IMR-90 (cell line): ENCODE data around the gene RPH3AL. TPM values are rescaled to one million over a fixed set of nuclear protein-coding genes. Genes with fewer than 3 reads are reported as not detected.

ENCODE experiments used
- ATAC-seq: fragments of 200-7000 bp; cut with Tn5 transposase; 2 replicates; pipeline ENCODE4 v1.9.1; 2020; ENCODE audit warnings: low read depth, mild to moderate bottlenecking, moderate library complexity
- BruUV-seq: library from RNA; stranded (reverse); fragments of 400-500 nt; replicated peaks from 2 replicates; lab custom pipeline; 2021; lab: Mats Ljungman, UMichigan
- CTCF ChIA-PET: fragments of 300-600 bp; formaldehyde crosslinking; extraction: SDS; loops from one replicate; lab custom pipeline; 2021; ENCODE audit warnings: antibody characterized with exemption; lab: Yijun Ruan, JAX
- POLR2A ChIA-PET: fragments of 300-600 bp; sonication (Branson Sonifier 250); formaldehyde crosslinking; loops from one replicate; lab custom pipeline; 2022; ENCODE audit warnings: antibody characterized with exemption; ENCODE audit not compliant: unreplicated experiment; lab: Charles Lee
- DNase-seq: peaks from one replicate; pipeline ENCODE4 v3.0.0; 2013
- H2AFZ ChIP-seq: replicated peaks from 2 replicates; pipeline ENCODE3; 2013; ENCODE audit warnings: low read length, mild to moderate bottlenecking; ENCODE audit not compliant: poor library complexity
- H2AK5ac ChIP-seq: 2 replicates; pipeline ENCODE4 v1.6.1; 2013; ENCODE audit warnings: low read depth, low read length, inconsistent platforms
- H2AK9ac ChIP-seq: replicated peaks from 2 replicates; pipeline ENCODE3; 2013; ENCODE audit warnings: mild to moderate bottlenecking, low read depth, low read length, moderate library complexity; ENCODE audit not compliant: poor library complexity
- H2BK120ac ChIP-seq: 2 replicates; pipeline ENCODE4 v1.6.1; 2013; ENCODE audit warnings: low read depth, low read length, inconsistent platforms
- H2BK15ac ChIP-seq: 3 replicates; pipeline ENCODE4 v1.6.1; 2013; ENCODE audit warnings: low read depth, low read length, inconsistent platforms
- H2BK20ac ChIP-seq: 2 replicates; pipeline ENCODE4 v1.6.1; 2013; ENCODE audit warnings: low read depth, mild to moderate bottlenecking, inconsistent platforms, low read length, moderate library complexity
- H2BK5ac ChIP-seq: 2 replicates; pipeline ENCODE4 v1.6.1; 2013; ENCODE audit warnings: mild to moderate bottlenecking, low read depth, low read length, inconsistent platforms; ENCODE audit not compliant: poor library complexity, severe bottlenecking
- H3K14ac ChIP-seq: replicated peaks from 2 replicates; pipeline ENCODE4 v1.6.1; 2013; ENCODE audit warnings: low read depth, low read length, inconsistent platforms
- H3K18ac ChIP-seq: 2 replicates; pipeline ENCODE4 v1.6.1; 2013; ENCODE audit warnings: low read depth, low read length, control low read depth
- H3K23ac ChIP-seq: 2 replicates; pipeline ENCODE4 v1.6.1; 2013; ENCODE audit warnings: low read depth, low read length, inconsistent platforms
- H3K27ac ChIP-seq: 2 replicates; pipeline ENCODE4 v1.5.1; 2013; ENCODE audit warnings: mild to moderate bottlenecking, control low read depth, low read length; ENCODE audit not compliant: insufficient read depth
- H3K27me3 ChIP-seq: 2 replicates; pipeline ENCODE4 v1.6.1; 2013; ENCODE audit warnings: low read length; ENCODE audit not compliant: control insufficient read depth, insufficient read depth
- H3K36me3 ChIP-seq: 2 replicates; pipeline ENCODE4 v1.6.1; 2013; ENCODE audit warnings: low read length, mixed read lengths; ENCODE audit not compliant: control insufficient read depth, insufficient read depth
- H3K4ac ChIP-seq: 2 replicates; pipeline ENCODE4 v1.6.1; 2013; ENCODE audit warnings: low read depth, low read length, inconsistent platforms
- H3K4me1 ChIP-seq: 2 replicates; pipeline ENCODE4 v1.6.1; 2013; ENCODE audit warnings: low read length, mixed read lengths; ENCODE audit not compliant: control insufficient read depth, insufficient read depth
- H3K4me2 ChIP-seq: 2 replicates; pipeline ENCODE4 v1.6.1; 2013; ENCODE audit warnings: low read depth, mild to moderate bottlenecking, control low read depth, low read length, moderate library complexity
- H3K4me3 ChIP-seq: 2 replicates; pipeline ENCODE4 v1.5.1; 2013; ENCODE audit warnings: low read depth, mild to moderate bottlenecking, control low read depth, low read length, moderate library complexity; ENCODE audit not compliant: insufficient read depth
- H3K56ac ChIP-seq: 2 replicates; pipeline ENCODE4 v1.6.1; 2013; ENCODE audit warnings: low read length, inconsistent platforms; ENCODE audit not compliant: insufficient read depth; ENCODE audit errors: extremely low read depth
- H3K79me1 ChIP-seq, 2 experiments: 2 replicates each; pipeline ENCODE4 v1.6.1; 2013; ENCODE audit warnings: low read length in 2 of 2, inconsistent platforms in 1 of 2, low read depth in 1 of 2
- H3K9ac ChIP-seq: 2 replicates; pipeline ENCODE4 v1.6.1; 2013; ENCODE audit warnings: low read depth, low read length, control low read depth
- H3K9me1 ChIP-seq: 2 replicates; pipeline ENCODE4 v1.6.1; 2013; ENCODE audit warnings: low read length, inconsistent platforms; ENCODE audit not compliant: insufficient read depth
- H3K9me3 ChIP-seq: 2 replicates; pipeline ENCODE4 v1.6.1; 2013; ENCODE audit warnings: low read length; ENCODE audit not compliant: control insufficient read depth, insufficient read depth
- H4K20me1 ChIP-seq: 2 replicates; pipeline ENCODE4 v1.6.1; 2013; ENCODE audit warnings: low read length, inconsistent platforms; ENCODE audit not compliant: insufficient read depth
- H4K5ac ChIP-seq: 2 replicates; pipeline ENCODE4 v1.6.1; 2013; ENCODE audit warnings: mild to moderate bottlenecking, low read depth, low read length, control low read depth
- H4K8ac ChIP-seq, 2 experiments: 2 replicates each; pipeline ENCODE4 v1.6.1; 2013; ENCODE audit warnings: low read depth in 2 of 2, low read length in 2 of 2, control low read depth in 1 of 2, inconsistent platforms in 1 of 2
- H4K91ac ChIP-seq: 2 replicates; pipeline ENCODE4 v1.6.1; 2013; ENCODE audit warnings: low read depth, low read length, inconsistent platforms; ENCODE audit not compliant: insufficient read depth
- BHLHE40 ChIP-seq: fragments of 150-350 bp; IDR thresholded peaks from 2 replicates; pipeline ENCODE4 v1.6.1; 2016; ENCODE audit warnings: mild to moderate bottlenecking, low read depth, low read length
- CHD1 ChIP-seq: IDR thresholded peaks from 2 replicates; pipeline ENCODE4 v1.6.1; 2012; ENCODE audit warnings: low read depth, low read length, improper control_type of control experiment
- CTCF ChIP-seq: conservative IDR thresholded peaks from 2 replicates; pipeline ENCODE4 v1.5.1; 2012; ENCODE audit warnings: mild to moderate bottlenecking, low read depth, low read length, improper control_type of control experiment
- ELK1 ChIP-seq: fragments of 150-350 bp; IDR thresholded peaks from 2 replicates; pipeline ENCODE4 v1.6.1; 2016; ENCODE audit warnings: low read depth, mild to moderate bottlenecking, low read length, moderate library complexity, borderline replicate concordance
- FOS ChIP-seq: fragments of 150-350 bp; IDR thresholded peaks from 2 replicates; pipeline ENCODE4 v1.6.1; 2016; ENCODE audit warnings: low read depth, low read length
- MAZ ChIP-seq: IDR thresholded peaks from 2 replicates; pipeline ENCODE4 v1.6.1; 2012; ENCODE audit warnings: low read depth, mild to moderate bottlenecking, low read length, improper control_type of control experiment, moderate library complexity, borderline replicate concordance
- MXI1 ChIP-seq: IDR thresholded peaks from 2 replicates; pipeline ENCODE4 v1.6.1; 2012; ENCODE audit warnings: low read depth, mild to moderate bottlenecking, low read length, moderate library complexity, borderline replicate concordance
- NFE2L2 ChIP-seq: fragments of 150-350 bp; IDR thresholded peaks from 2 replicates; pipeline ENCODE4 v1.6.1; 2016; ENCODE audit warnings: low read depth, mild to moderate bottlenecking, low read length
- POLR2A ChIP-seq: IDR thresholded peaks from 2 replicates; pipeline ENCODE4 v1.6.1; 2012; ENCODE audit warnings: mild to moderate bottlenecking, low read depth, low read length
- RAD21 ChIP-seq: IDR thresholded peaks from 2 replicates; pipeline ENCODE4 v1.6.1; 2012; ENCODE audit warnings: low read length, improper control_type of control experiment
- RCOR1 ChIP-seq: IDR thresholded peaks from 2 replicates; pipeline ENCODE4 v1.6.1; 2012; ENCODE audit warnings: mild to moderate bottlenecking, low read length, improper control_type of control experiment; ENCODE audit not compliant: insufficient replicate concordance
- RFX5 ChIP-seq: IDR thresholded peaks from 2 replicates; pipeline ENCODE4 v1.8.0; 2012; ENCODE audit warnings: low read depth, mild to moderate bottlenecking, low read length, moderate library complexity
- SMC3 ChIP-seq: fragments of 150-350 bp; IDR thresholded peaks from 2 replicates; pipeline ENCODE4 v1.6.1; 2016; ENCODE audit warnings: low read depth, mild to moderate bottlenecking, antibody characterized with exemption, low read length, moderate library complexity
- USF2 ChIP-seq: fragments of 150-350 bp; IDR thresholded peaks from 2 replicates; pipeline ENCODE4 v1.6.1; 2017; ENCODE audit warnings: mild to moderate bottlenecking, antibody characterized with exemption, low read length, low read depth
- WGBS, 2 experiments: methylation state at CpG; one replicate each; pipeline versions ENCODE4 v1.1.5 to v1.1.7; 2013; ENCODE audit warnings: missing lambda C conversion rate in 2 of 2; ENCODE audit not compliant: insufficient read length in 1 of 2; ENCODE audit errors: extremely low coverage in 2 of 2; 5-methylcytosine and 5-hydroxymethylcytosine counted together
- dilution Hi-C: fragments of 300-500 bp; cut with HindIII; formaldehyde crosslinking; loops from one replicate; pipeline ENCODE4 v1.14.3; 2018; ENCODE audit warnings: low sequenced_read_pairs; ENCODE audit not compliant: unreplicated experiment
- in situ Hi-C: fragments of 300-500 bp; cut with MboI; formaldehyde crosslinking; loops from 3 replicates; pipeline ENCODE4 v1.14.3; 2019; ENCODE audit warnings: low sequenced_read_pairs, inconsistent platforms, mixed read lengths
- intact Hi-C: fragments of 100-400 bp; cut with micrococcal nuclease; formaldehyde crosslinking; loops from 2 replicates; pipeline ENCODE4 v1.10.0; 2022
- polyA plus RNA-seq, 3 experiments: library from polyadenylated mRNA; depleted of rRNA; stranded (reverse); fragments of >200 nt; gene quantifications; 2 replicates each; pipeline ENCODE4 v1.2.3, GENCODE V29; 2012; ENCODE audit warnings: low replicate concordance in 1 of 3
- total RNA-seq: library from RNA; depleted of rRNA; stranded (reverse); fragments of >200 nt; gene quantifications from 2 replicates; pipeline ENCODE4 v1.2.3, GENCODE V29; 2012

RPH3AL gene
- total and polyA plus RNA-seq, 2 of the 4 experiments (the other 2 are of a cell fraction), result 1.8 to 2.5 TPM

GRCh38 chr17:278055-278675, 74.4 kb downstream of the RPH3AL start:
- intact Hi-C loops (no loop called here), dilution Hi-C loops (no loop called here), in situ Hi-C loops (loop anchor here (5.0 kb wide), 1 partner anchor 81 kb away; no protein-coding TSS in a partner anchor)
- Histone ChIP-seq H3K4me1 (no peaks in the 10 kb centered on the region), H2BK120ac (no peak overlapping the region), H3K4ac (no peak overlapping the region), H4K20me1 (no peaks in the 10 kb centered on the region), H3K56ac (no peak overlapping the region), H3K9ac (no peak overlapping the region), H2AK9ac (no peak overlapping the region), H3K79me1 (no peaks in the 10 kb centered on the region), H3K9me1 (no peaks in the 10 kb centered on the region), H3K18ac (no peak overlapping the region), H3K9me3 (peaks cover 3% of the 10 kb centered on the region), H3K27me3 (peaks cover 17% of the 10 kb centered on the region), H4K91ac (no peak overlapping the region), H2BK5ac (no peak overlapping the region), H2BK15ac (no peak overlapping the region), H3K27ac (no peak overlapping the region), H3K4me2 (no peak overlapping the region), H3K4me3 (no peak overlapping the region), H4K8ac (no peak overlapping the region), H2AK5ac (no peak overlapping the region), H2BK20ac (no peak overlapping the region), H3K36me3 (no peaks in the 10 kb centered on the region), H3K23ac (no peak overlapping the region), H3K14ac (no peak overlapping the region), H4K5ac (no peak overlapping the region), H2AFZ (no peak overlapping the region)
- ATAC-seq (no peak), DNase-seq (no peak)
- ChIA-PET CTCF (no interaction called here), POLR2A (no interaction called here)
- 60% methylated on average over 1 of the region's 12 CpGs; no CpG with 5 or more reads in 1 of the 2 experiments for WGBS, 2 experiments
- TF ChIP-seq CTCF, result no peak
- TF ChIP-seq NFE2L2, result no peak
- TF ChIP-seq USF2, result no peak
- no peak for TF ChIP-seq MXI1
- no peak for TF ChIP-seq CHD1
- TF ChIP-seq FOS, result no peak
- no peak for TF ChIP-seq BHLHE40
- TF ChIP-seq RCOR1, result no peak
- TF ChIP-seq SMC3, result no peak
- TF ChIP-seq MAZ, result no peak
- TF ChIP-seq ELK1, result no peak
- no peak for TF ChIP-seq RAD21
- TF ChIP-seq POLR2A, result no peak
- no peak for TF ChIP-seq RFX5
- no TSS peak for BruUV-seq
